Testis (tissue), 2 donors: Measurements from ENCODE around the gene ZPR1.

Experiments used
- CTCF ChIP-seq, 3 experiments: fragments of 450-650 bp in 2 of 3; fragments of 200-600 bp in 1 of 3; sonication (generic) in 1 of 3; IDR thresholded peaks; one replicate each; pipeline ENCODE4 v1.5.1; 2016 to 2019; ENCODE audit warnings: antibody characterized with exemption in 3 of 3, mild to moderate bottlenecking in 2 of 3, moderate library complexity in 1 of 3
- POLR2A ChIP-seq: fragments of 450-650 bp; IDR thresholded peaks from one replicate; pipeline ENCODE4 v1.6.1; 2017; ENCODE audit warnings: antibody characterized with exemption, mild to moderate bottlenecking, moderate library complexity

GRCh38 chr11:116821050-116821918, 33.5 kb upstream of the ZPR1 start:
- no peak for TF ChIP-seq CTCF (IDR thresholded peaks at IDR 0.05)
- no peak for TF ChIP-seq POLR2A
